Stimulated activated CD8-positive, alpha-beta memory T cell treated with anti-CD3 and anti-CD28 coated beads, Interleukin-2, amount 100 ng/mL, for 1 hour (primary cell): Measurements from ENCODE around the gene PRKCB.
"Not testable (repeated sequence)": the region's sequence is repeated elsewhere in the genome, so short reads cannot be mapped to it uniquely, and the experiment has no call there.

Experiments
- DNase-seq, 2 donors: peaks; one replicate each; pipeline ENCODE4 v3.0.0-alpha.2; 2020; ENCODE audit warnings: low read depth in 2 of 2

The PRKCB gene

DNA sequence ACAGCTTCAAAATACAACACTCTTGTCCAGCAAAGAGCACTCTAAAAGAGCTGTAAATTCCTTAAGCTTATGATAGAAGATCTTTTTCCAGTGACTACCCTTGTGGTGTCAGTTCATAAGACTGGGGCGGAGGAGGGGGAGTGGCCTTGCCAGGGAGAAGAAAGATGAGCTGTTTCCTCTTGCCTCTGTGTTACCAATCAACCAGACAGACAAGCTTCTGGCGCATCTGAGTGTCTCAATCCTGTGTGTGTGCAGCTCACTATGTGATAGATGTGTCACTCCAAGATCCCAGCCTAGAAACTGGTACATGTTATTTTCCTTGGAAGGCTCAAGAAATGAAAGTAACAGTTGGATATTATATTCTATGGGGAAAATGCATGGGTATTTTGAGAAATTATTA, 253.0 kb downstream of the PRKCB start:
- no peak for DNase-seq

DNA sequence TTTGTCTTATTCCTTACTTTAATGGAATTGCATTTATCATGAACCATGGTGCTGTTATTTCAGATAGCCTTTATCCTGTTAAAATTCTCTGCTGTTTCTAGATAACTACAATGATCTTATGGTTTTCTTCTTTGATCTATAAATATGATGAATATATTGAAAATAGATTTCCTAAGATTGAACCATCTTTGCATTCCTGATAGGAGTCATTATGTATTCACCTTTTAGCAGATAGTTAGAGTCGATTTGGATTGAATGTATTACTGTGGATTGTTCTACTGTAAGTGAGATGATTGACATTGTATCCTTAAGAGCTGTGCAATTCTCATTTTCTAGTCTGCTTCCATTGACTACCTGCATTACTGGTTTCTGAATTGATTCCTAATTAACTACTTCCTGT, 255.3 kb downstream of the PRKCB start:
- DNase-seq: no peak

DNA sequence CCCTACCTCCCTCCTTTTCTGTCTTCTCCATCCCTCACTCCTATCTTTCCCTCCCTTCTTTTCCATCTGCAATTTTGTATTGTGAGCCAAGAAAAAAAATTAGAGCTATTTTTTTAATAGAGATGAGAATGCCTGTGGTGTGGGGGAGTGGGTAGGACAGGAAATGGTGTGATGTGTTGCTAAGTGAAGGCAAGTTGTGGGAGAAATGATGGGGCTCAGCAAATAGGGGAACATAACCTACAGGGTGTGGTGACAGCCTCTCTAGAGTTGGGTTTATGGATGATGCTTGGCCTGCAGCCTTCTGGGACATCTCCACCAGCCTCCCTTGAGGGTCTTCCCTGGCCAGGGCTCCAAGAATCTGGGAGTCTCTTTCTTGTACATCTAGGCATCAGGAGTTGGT, 257.3 kb downstream of the PRKCB start:
- DNase-seq: no peak

DNA sequence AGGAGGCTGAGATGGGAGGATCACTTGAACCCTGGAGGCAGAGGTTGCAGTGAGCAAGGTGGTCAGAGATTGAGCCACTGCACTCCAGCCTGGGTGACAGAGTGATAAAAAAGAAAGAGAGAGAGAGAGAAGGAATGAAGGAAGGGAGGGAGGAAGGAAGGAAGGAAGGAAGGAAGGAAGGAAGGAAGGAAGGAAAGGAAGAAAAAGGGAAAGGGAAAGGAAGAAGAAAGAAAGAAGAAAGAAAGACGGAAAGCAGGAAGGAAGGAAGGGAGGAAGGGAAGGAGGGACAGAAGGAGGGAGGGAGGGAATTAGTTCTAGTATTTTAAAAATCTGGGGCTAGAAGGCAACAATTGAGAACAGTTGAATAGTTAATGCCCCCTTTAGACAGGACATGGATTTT, 258.9 kb downstream of the PRKCB start:
- DNase-seq: no peak

DNA sequence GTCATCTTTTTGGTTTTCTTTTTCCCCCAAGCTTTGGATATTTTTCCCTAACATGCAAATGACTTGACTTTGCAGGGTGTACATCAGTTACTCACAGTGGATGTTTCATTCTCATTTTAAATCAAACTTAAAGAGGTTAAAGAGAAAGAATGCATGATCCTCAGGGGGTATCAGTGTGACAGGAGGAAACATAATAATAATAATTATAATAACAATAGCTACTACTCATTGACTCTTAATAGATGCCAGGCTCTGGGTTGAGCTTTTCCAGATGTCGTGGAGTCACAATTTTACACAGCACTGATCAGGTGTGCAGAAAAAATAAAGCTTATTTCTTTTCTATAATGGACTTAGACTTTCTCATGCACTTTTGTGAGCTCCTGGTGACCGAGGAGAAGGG, 263.1 kb downstream of the PRKCB start:
- DNase-seq: no peak

DNA sequence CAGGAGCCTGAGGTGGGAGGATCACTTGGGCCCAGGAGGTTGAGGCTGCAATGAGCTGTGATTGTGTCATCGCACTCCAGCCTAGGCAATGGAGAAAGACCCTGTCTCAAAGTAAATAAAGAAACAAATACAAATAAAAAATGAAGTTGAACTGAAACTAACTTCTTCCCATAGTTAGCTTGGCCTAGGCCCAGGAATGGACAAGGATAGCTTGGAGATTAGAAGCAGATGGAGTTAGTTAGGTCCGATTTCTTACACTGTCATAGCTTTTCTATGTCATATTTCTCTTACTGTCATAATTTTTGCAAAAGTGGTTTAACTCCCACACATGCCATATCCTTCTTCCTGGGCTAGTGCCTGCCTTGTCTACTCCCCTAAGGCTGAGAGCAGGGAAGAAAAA, 265.6 kb downstream of the PRKCB start:
- DNase-seq: no peak

DNA sequence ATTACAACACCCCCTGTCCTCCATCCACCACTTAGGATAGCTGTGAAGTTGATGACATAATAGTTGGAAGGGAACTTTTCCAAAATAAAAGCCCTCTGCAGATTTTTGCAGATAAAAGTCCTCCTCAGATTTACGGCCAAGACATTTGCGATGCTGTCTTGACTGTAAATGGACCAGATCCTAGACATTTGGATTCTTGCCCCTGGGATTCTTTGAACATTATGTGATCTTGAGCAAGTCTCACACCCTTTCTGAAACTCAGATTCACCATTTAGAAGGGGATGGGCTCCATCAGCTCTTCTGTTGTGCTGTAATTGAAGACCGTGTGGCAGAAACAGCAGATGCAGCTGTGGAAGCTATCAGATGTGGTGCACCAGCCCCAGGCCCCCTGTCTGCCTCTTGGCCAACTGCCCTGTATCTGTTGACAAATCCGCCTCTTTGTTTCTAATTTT, 266.5 kb downstream of the PRKCB start:
- no peak for DNase-seq

DNA sequence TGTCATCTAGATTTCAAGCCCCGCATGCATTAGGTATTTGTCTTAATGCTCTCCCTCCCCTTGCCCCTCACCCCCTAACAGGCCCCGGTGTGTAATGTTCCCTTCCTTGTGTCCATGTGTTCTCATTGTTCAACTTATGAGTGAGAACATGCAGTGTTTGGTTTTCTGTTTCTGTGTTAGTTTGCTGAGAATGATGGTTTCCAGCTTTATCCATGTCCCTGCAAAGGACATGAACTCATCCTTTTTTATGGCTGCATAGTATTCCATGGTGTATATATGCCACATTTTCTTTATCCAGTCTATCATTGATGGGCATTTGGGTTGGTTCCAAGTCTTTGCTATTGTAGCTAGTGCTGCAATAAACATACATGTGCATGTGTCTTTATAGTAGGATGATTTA, 269.7 kb downstream of the PRKCB start:
- not testable (repeated sequence) for DNase-seq

DNA sequence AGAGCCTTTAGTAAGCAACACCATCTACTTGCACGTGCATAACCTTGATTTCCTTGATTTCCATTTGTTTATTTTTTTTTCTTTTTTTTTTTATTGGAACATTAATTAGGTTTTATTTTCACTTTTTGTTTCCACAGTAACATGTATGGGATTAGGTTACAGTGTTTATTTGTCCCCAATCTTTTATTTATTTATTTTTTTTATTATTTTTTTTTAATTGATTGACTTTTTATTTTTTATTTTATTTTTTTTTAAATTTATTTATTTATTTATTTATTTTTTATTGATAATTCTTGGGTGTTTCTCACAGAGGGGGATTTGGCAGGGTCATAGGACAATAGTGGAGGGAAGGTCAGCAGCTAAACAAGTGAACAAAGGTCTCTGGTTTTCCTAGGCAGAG, 272.3 kb downstream of the PRKCB start:
- DNase-seq: not testable (repeated sequence)

DNA sequence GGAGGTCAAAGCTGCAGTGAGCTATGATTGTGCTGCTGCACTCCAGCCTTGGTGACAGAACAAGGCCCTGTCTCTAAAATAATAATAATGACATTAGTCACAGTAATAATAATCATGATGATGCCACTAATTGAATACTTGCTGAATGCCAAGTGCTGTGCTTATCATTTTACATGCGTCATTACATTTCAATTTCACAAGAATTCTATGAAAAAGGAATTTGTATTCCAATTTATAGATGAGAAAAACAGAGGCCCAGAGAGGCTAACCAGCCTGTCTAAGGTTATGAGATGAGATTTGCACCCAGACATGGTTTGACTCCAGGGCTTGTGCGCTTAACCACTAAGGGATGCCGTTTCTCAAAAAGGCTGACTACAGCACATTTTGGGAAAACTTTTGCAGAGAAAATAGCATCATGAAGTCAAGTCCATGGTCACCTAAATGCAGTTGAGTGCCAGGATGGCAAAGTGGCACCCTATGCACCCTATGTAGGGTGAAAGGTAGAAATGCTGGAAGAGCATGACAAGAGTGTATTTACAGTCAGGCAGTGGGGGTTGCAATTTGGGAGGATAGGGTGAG, 276.0 kb downstream of the PRKCB start:
- DNase-seq: no peak

DNA sequence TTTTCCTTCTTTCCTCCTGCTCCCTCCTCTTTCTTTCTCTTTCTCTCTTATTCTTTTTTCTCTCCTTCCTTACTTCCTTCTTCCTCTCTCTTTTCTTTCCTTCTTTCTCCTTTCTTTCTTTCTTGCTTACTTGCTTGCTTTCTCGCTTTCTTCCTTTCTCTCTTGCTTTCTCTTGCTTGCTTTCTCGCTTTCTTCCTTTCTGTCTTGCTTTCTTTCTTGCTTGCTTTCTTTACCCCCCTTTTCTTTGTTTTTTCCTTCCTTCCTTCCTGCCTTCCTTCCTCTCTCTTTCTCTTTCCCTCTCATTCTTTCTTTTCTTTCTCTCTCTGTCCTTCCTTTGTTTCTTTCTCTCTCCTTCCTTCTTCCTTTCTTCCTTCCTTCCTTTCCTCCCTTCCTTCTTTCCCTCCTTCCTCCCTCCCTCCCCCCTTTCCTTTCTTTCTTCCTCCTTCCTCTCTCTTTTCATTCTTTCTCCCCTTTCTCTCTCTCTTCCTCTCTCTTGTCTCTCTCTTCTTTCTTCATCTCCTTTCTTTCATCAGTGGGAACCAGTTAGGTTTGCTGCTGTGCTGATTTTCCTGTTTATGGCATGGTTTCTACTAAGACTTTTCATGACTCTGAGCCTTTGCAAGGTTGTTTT, 277.4 kb downstream of the PRKCB start:
- DNase-seq: no peak

DNA sequence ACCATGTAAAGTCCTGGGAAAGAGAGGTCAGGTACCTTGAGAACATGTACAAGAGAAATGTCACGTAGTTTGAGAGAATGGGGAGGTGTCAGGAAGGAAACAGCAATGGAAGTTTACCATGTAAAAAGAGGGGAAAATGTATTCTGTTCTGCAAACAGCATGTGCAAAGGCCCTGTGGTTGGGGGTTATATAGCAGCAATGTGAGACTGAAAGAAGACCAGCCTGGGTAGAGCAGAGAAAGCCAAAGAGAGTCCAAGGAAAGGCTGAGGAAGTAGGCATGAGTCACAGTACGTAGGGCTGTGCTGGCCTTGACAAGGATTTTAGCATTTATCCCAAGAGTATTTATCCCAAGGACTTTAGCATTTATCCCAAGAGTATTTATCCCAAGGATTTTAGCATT, 279.1 kb downstream of the PRKCB start:
- DNase-seq: no peak

DNA sequence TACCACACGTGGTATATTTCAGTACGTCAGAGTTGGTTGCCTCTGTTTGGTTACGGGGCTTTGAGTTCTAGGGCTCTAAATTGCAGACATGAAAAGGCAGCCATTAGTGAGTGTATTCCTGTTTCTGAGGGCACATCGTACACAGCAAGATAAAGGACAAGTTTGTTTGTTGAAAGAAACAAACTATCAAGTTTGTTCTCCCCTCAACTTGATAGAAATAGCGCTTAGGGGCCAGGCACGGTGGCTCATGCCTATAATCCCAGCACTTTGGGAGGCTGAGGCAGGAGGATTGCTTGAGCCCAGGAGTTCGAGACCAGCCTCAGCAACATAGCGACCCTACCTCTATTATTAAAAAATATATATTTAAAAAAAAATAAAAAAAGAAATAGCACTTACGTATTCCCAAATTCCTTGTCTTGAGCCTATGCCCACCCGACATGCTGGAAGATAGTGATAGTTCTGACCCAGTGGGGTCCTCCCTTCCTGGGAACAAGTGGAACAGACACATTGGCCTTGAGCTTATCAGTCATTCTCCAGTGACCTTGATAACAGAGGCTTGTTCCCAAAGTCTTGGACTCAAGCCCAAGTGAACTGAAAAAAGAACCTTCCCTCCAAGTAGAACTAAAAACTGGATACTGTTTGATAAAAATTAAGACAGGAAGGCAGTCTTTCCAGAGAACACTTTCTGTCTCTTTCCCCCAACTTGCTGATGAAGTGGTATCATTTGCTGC, 280.4 kb downstream of the PRKCB start:
- DNase-seq: no peak

DNA sequence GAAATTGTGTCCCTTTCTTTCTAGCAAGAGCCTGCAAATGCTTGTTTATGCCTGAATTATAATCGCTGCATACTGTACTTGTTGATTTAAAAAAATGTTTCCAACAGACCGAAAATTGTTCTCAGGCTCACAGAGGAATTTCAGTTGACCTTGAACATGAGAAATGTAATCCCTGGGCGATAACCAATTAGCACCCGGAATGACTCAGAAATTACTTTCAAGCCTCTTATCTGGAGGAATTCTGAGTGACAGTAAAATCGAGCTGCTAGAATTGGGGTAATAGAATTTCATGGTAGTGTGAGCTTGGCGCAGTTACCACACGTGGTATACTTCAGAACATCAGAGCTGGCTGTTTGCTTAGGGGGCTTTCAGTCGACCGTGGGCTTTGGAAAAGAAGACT, 281.2 kb downstream of the PRKCB start:
- DNase-seq: no peak

DNA sequence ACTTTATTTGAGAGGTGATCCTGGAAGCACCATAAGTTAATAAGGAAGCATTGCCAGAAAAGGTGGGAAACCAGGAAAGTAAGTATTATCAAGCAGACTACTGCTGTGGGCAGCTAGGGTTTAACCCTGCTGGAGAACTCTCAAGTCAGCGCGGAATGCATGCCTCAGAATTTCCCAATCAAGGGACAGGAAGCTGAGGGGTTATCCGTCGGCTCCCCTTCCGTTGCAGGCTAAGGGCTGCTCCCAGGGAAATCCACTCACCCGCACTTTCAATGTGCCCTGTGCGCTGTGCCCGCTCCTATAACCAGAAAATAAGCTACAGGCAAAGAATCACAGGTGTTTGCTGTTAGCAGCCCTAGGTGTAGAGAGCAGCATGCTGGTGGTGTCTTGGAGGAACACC, 281.9 kb downstream of the PRKCB start:
- DNase-seq: no peak

DNA sequence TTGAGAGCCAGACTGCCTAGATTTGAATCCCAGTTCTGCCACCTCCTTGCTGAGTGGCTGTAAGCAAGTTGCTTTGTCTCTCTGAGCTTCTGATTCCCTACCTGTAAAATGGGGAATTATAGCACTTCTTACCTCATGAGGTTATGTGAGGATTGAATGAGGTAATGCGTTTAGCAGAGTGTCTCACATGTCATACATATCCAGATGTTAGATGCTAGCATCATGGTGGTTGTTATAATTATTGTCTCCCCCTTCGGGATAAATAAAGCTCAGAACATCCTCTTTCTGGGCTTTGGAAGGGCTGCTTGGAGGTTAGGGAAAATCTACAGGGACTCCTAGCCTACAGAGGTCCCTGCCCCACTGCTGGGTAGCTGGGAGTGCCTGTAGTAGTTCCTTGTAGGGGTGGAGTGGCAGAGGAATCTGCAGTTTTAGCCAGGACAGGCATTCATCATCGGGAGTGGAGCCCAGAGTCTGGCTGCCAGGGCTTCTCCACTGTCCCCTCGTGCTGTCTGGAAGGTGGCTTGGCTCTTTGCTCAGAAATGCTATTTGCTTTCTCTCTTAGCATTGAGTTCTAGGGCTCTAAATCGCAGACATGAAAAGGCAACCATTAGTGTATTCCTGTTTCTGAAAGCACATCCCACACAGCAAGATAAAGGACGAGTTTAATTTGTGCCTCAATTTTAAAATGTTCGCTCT, 282.5 kb downstream of the PRKCB start:
- no peak for DNase-seq

DNA sequence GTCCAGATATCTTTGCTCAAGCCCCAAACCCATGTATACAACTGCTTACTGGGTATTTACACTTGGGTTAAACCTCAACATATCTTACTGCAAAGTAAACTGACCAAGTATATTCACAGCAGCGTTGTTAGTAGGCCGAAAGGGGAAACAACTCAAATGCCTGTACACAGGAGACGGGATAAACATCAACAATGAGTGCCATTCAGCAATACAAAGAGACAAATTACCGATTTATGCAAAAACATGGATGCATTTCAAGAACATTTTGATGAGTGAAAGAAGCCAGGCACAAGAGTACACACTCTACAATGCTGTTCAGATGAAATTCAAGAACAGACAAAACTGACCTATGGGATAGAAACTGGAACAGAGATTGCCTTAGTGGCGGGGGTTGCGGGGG, 284.0 kb downstream of the PRKCB start:
- no peak for DNase-seq

DNA sequence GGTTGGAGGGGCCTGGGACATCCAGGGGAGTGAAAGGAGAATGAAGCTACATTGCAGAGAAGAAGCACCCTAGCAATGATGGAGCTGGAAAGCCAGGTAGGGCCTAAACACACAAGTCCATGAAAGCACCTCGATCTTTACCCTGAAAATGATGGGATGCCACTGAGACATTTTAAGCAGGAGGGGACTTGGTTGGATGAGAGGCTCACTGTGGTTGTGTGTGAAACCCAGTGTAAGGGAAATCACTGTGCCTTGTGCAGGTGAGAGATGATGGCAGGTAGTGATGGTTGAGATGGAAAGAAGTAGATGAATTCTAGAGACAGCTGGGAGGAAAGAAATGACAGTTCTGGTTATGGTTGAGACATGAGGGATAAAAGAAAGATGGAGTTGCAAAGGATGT, 287.5 kb downstream of the PRKCB start:
- no peak for DNase-seq

DNA sequence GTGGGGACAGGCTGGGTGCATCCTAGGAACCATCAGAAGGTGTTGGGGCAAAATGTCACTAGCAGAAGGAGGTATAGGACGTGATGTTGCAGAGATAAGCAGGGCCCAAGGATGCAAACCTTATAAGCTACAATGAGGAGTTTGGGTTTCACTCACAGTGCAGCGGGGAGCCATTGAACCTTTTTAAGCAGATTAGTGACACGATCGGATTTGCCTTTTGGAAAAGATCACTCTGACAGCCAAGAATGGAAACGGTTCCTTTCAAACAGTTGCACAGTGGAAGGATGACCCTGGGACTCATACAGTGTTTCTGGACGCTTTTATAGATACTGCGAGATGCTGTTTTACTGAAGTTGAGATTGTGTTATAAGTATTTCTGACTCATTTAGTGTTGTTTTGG, 288.5 kb downstream of the PRKCB start:
- DNase-seq: no peak

DNA sequence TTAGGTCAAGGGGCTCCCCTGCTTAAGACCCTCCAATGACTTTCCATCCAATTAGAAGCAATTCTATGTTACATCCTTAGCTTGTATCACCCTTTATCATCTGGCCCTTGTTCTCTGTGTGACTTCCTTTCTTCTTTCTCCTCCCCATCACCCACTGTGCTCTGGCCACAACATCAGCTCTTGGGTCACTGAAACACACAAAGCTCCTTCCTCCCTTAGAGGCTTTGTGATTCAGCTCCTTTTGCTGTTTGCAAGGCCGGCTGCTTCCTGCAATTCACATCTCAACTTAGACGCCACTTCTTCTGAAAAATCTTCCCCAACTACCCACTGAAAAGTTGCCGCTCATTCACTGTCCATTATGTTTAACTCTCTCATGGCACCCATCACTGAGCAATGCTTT, 289.4 kb downstream of the PRKCB start:
- DNase-seq: no peak

DNA sequence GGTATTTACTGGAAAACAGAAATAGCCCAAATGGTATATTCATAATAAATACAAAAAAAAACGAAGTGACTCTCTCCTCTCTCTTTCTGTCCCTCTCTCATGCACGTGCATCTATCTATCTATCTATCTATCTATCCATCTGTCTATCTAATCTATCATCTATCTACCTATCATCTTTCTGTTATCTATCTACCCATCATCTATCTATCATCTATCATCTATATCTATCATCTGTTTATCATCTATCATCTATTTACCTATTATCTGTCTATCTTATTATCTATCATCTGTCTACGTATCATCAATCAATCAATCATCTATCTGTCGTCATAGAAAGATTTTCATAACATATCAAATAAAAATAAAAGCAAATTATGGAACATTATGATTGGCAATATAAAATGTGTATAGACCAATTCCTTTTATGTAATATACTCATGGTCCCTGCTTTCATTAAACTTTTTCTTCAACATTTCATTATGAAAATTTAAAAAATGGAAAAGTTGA, 293.7 kb downstream of the PRKCB start:
- no peak for DNase-seq

DNA sequence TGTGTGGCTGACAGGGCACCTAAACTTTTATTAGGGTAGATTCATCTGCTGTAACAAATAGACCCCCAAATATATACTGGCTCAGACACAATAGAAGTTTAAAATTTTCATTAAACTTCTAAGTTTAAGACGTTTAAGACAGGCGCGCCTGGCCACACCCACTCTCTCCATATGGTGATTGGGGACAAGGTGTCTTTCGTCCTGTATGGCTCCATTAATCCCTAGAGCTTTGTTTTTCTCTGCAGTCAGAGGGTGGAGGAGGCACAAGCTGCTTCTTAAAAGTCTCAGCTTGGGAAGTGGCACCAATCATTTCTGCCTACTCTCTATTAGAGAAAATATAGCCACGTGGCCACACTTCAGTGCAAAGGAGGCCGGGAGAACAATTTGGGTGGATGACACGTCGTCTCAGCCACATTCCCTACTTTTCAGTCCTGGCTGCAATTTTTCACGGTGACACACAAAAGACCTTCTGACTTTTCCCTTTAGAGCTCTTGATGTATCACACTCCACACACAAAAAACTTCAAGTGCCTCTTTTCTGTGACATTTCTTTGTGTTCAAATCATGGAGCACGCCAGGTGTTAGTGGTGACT, 294.8 kb downstream of the PRKCB start:
- DNase-seq: no peak
